ENCODE results near the gene KLF3. TPM values are rescaled to one million over a fixed set of nuclear protein-coding genes. Genes with fewer than 3 reads are reported as not detected.

Gene KLF3
- 60.9 to 63.1 TPM (median 61.0 TPM) in 3 replicates for total RNA-seq

DNA sequence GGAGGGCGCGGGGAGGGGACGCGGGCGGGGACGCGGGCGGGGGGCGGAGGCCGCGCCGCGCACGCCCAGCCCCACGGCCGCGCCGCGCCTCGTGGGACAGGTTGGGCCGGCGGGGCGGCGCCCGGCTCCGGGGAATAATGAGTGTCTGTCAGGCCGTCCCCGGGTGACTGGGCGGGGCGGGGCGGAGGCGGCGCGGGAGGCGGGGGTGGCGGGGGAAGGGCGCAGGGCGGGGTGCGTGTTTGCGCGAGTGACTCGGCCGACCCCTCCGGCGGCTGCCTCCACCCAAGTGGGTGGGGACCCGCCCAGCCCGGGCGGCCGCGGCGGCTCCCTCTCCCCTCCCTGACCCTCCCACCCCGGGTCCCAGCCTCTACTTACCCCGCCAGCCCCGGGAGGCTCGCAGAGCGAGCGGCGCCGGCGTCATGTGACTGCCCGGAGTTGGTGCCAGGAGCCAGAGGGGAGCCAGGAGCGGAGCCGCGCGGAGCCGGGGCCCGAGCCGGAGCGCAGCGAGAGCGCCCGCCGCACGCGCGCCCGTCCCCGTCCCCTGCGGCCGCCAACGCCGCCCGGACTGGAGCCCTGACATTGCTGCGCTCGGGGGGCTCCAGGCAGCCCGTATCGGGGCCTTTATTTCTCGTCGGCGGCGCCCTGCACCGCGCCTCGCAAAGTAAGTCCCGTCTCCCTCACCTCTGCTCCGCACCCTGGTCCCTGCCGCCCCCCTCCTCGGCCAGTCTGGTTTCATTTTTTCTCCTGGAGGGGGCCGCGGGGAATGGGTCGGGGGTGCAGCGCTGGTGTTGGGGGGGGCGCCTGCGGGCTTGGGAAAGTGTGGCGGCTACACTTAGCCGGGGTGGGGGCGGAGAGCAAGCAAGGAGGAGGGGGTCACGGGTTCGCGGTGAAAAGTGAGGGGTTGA lies at the start of gene KLF3:
TSS of gene KLF3 (plus strand) at position 399 of the 905 bp plus-strand sequence. CDS start 16,427 bp downstream, outside the sequence.
- Mint-ChIP-seq H3K4me3 (peak within 1 kb of the TSS; percentile 94), H3K36me3 (peaks cover 3% of the 10 kb centered on the region), H3K9me3 (peaks cover 7% of the 10 kb centered on the region), H3K27me3 (ENCODE audit: low read depth) (no peaks in the 10 kb centered on the region), H3K4me1 (peaks cover 44% of the 10 kb centered on the region), H3K27ac (peak within 1 kb of the TSS; percentile 100)
- TF ChIP-seq CTCF (IDR thresholded peaks at IDR 0.05; ENCODE audit: unreplicated experiment) = no peak
- DNase-seq (ENCODE audit: low spot score in 2 of 2, unreplicated experiment in 2 of 2) = peak; percentile 83 to 87

DNA sequence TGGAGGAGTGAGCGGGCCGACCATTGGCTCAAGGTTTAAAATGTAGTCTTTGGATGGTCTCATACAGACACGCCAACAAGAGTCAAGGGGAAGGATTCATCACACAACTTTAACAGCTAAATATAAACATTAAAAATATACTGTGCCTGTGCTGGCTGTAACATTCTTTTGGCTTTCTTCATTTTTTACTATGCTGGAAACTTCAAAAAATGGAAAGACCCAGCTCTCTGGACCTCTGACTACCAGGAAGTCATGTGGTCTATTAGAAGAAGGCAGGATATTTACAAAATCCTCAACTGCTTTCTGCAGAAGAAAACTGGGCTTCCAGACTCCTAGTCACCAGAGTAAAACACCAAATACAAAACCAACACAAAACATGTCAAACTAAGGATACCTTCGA lies 49.8 kb upstream of the KLF3 start:
- no peak for DNase-seq (ENCODE audit: low spot score in 2 of 2, unreplicated experiment in 2 of 2)
- TF ChIP-seq CTCF (IDR thresholded peaks at IDR 0.05; ENCODE audit: unreplicated experiment) = no peak
- Mint-ChIP-seq H3K4me1 (peaks cover 25% of the 10 kb centered on the region), H3K27ac (peak overlapping the region; percentile 30), H3K36me3 (peaks cover 2% of the 10 kb centered on the region), H3K4me3 (no peak overlapping the region), H3K9me3 (no peaks in the 10 kb centered on the region), H3K27me3 (ENCODE audit: low read depth) (no peaks in the 10 kb centered on the region)

GRCh38 chr4:38615847-38616246 lies 48.2 kb upstream of the KLF3 start:
- no peak for DNase-seq (ENCODE audit: low spot score in 2 of 2, unreplicated experiment in 2 of 2)
- H3K9me3 Mint-ChIP-seq = no peaks in the 10 kb centered on the region
- peaks cover 2% of the 10 kb centered on the region for H3K36me3 Mint-ChIP-seq
- H3K4me1 Mint-ChIP-seq = peaks cover 30% of the 10 kb centered on the region
- H3K27ac Mint-ChIP-seq = no peak overlapping the region
- no peak overlapping the region for H3K4me3 Mint-ChIP-seq
- TF ChIP-seq CTCF (IDR thresholded peaks at IDR 0.05; ENCODE audit: unreplicated experiment) = no peak
- H3K27me3 Mint-ChIP-seq (ENCODE audit: low read depth) = no peaks in the 10 kb centered on the region

GRCh38 chr4:38618505-38618904 lies 45.5 kb upstream of the KLF3 start:
- Mint-ChIP-seq H3K36me3 (peaks cover 2% of the 10 kb centered on the region), H3K27ac (no peak overlapping the region), H3K4me1 (peaks cover 22% of the 10 kb centered on the region), H3K4me3 (no peak overlapping the region), H3K27me3 (ENCODE audit: low read depth) (no peaks in the 10 kb centered on the region), H3K9me3 (no peaks in the 10 kb centered on the region)
- no peak for TF ChIP-seq CTCF (IDR thresholded peaks at IDR 0.05; ENCODE audit: unreplicated experiment)
- no peak for DNase-seq (ENCODE audit: low spot score in 2 of 2, unreplicated experiment in 2 of 2)

DNA sequence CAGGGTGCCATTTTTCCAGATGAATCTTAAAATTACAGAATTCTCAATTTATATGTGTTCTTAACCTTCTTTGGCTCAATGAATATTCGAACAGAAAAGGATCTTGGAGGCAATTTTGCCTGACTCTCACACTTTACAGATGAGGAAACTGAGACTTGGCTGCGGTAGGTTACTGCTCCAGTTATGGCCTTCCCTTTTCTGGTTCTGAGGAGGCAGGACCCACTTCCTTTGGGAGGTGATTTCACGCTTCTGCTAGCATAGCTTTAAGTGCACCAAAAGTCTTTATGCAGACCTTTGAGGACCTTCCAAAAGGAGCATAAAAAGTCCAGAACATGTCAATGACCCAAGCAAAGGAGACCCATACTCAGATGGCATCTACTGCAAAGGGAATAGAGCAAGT lies 44.7 kb upstream of the KLF3 start:
- Mint-ChIP-seq H3K9me3 (no peaks in the 10 kb centered on the region), H3K4me3 (no peak overlapping the region), H3K36me3 (peaks cover 2% of the 10 kb centered on the region), H3K27me3 (ENCODE audit: low read depth) (no peaks in the 10 kb centered on the region), H3K4me1 (peaks cover 19% of the 10 kb centered on the region), H3K27ac (no peak overlapping the region)
- no peak for DNase-seq (ENCODE audit: low spot score in 2 of 2, unreplicated experiment in 2 of 2)
- TF ChIP-seq CTCF (IDR thresholded peaks at IDR 0.05; ENCODE audit: unreplicated experiment) = no peak
